Neural cell (in vitro differentiated cells): Measurements from ENCODE around the gene TACC2. TPM values are rescaled to one million over a fixed set of nuclear protein-coding genes. Genes with fewer than 3 reads are reported as not detected.

Experiments
- H2AFZ ChIP-seq: fragments of 200-600, 300-800 bp; sonication (generic), shearing (Covaris generic); 2 replicates; pipeline ENCODE4 v1.6.0; 2014; ENCODE audit warnings: low read depth, mild to moderate bottlenecking, antibody characterized with exemption, low read length, moderate library complexity
- H3F3A ChIP-seq: fragments of 200-600 bp; shearing (Covaris generic); 2 replicates; pipeline ENCODE4 v1.6.1; 2016; ENCODE audit warnings: mild to moderate bottlenecking, moderate library complexity, mixed read lengths, antibody characterized with exemption, low read length; ENCODE audit not compliant: insufficient read depth, poor library complexity, severe bottlenecking
- H3K27ac ChIP-seq: fragments of 200-600, 300-800 bp; sonication (generic), shearing (Covaris generic); 2 replicates; pipeline ENCODE4 v1.5.1; 2014; ENCODE audit warnings: mild to moderate bottlenecking, low read length, moderate library complexity
- H3K27me3 ChIP-seq: fragments of 300-800, 200-600 bp; sonication (generic), shearing (Covaris generic); 2 replicates; pipeline ENCODE4 v1.6.0; 2014; ENCODE audit warnings: mild to moderate bottlenecking, low read depth, low read length, moderate library complexity; ENCODE audit not compliant: insufficient read depth
- H3K36me3 ChIP-seq: fragments of 300-800, 200-600 bp; sonication (generic), shearing (Covaris generic); 2 replicates; pipeline ENCODE4 v1.5.1; 2014; ENCODE audit warnings: mild to moderate bottlenecking, antibody characterized with exemption, low read length, moderate library complexity; ENCODE audit not compliant: insufficient read depth
- H3K4me2 ChIP-seq: fragments of 300-800, 200-600 bp; sonication (generic), shearing (Covaris generic); 2 replicates; pipeline ENCODE4 v1.6.0; 2014; ENCODE audit warnings: mild to moderate bottlenecking, low read length
- H3K4me3 ChIP-seq: fragments of 300-800, 200-600 bp; sonication (generic), shearing (Covaris generic); 2 replicates; pipeline ENCODE4 v1.5.1; 2014; ENCODE audit warnings: mild to moderate bottlenecking, low read length, moderate library complexity
- H3K79me2 ChIP-seq: fragments of 200-600 bp; shearing (Covaris generic); replicated peaks from 2 replicates; pipeline ENCODE4 v1.6.0; 2014; ENCODE audit warnings: mild to moderate bottlenecking, low read length, moderate library complexity; ENCODE audit not compliant: insufficient read depth
- H3K9ac ChIP-seq: fragments of 300-800, 200-600 bp; sonication (generic), shearing (Covaris generic); 2 replicates; pipeline ENCODE4 v1.6.1; 2016; ENCODE audit warnings: mild to moderate bottlenecking, low read length, mixed read lengths
- H3K9me2 ChIP-seq: fragments of 200-600 bp; shearing (Covaris generic); 2 replicates; pipeline ENCODE4 v1.6.1; 2016; ENCODE audit warnings: mild to moderate bottlenecking, low read length, mixed read lengths; ENCODE audit not compliant: insufficient read depth
- H3K9me3 ChIP-seq: fragments of 200-600, 300-800 bp; sonication (generic), shearing (Covaris generic); 2 replicates; pipeline ENCODE4 v1.6.1; 2016; ENCODE audit warnings: mild to moderate bottlenecking, mixed run types, low read length, moderate library complexity, mixed read lengths
- H4K20me1 ChIP-seq: fragments of 200-600 bp; shearing (Covaris generic); 2 replicates; pipeline ENCODE4 v1.6.1; 2016; ENCODE audit warnings: mild to moderate bottlenecking, mixed run types; ENCODE audit not compliant: insufficient read depth
- EP300 ChIP-seq: fragments of 450-650 bp; conservative IDR thresholded peaks from 2 replicates; pipeline ENCODE4 v1.6.1; 2014; ENCODE audit warnings: antibody characterized with exemption, mild to moderate bottlenecking, moderate library complexity; ENCODE audit not compliant: poor library complexity, severe bottlenecking
- EZH2 ChIP-seq: fragments of 200-600, 300-800 bp; shearing (Covaris generic), sonication (generic); IDR thresholded peaks from 2 replicates; pipeline ENCODE4 v1.6.1; 2014; ENCODE audit warnings: antibody characterized with exemption, low read length, borderline replicate concordance, mild to moderate bottlenecking; ENCODE audit not compliant: insufficient read depth, poor library complexity, severe bottlenecking
- MXI1 ChIP-seq: fragments of 450-650 bp; conservative IDR thresholded peaks from 2 replicates; pipeline ENCODE4 v1.6.1; 2014; ENCODE audit warnings: antibody characterized with exemption, mild to moderate bottlenecking; ENCODE audit not compliant: poor library complexity, severe bottlenecking
- POLR2AphosphoS5 ChIP-seq: IDR thresholded peaks from 2 replicates; pipeline ENCODE4 v1.6.1; 2012
- RAD21 ChIP-seq: fragments of 450-650 bp; conservative IDR thresholded peaks from 2 replicates; pipeline ENCODE4 v1.6.1; 2014; ENCODE audit warnings: antibody characterized with exemption, mild to moderate bottlenecking, moderate library complexity
- REST ChIP-seq: IDR thresholded peaks from 2 replicates; pipeline ENCODE4 v1.6.1; 2012; ENCODE audit warnings: borderline replicate concordance
- SMC3 ChIP-seq: fragments of 450-650 bp; conservative IDR thresholded peaks from 2 replicates; pipeline ENCODE4 v1.6.1; 2014; ENCODE audit warnings: antibody characterized with exemption, mild to moderate bottlenecking, moderate library complexity; ENCODE audit not compliant: poor library complexity
- TAF1 ChIP-seq: IDR thresholded peaks from 2 replicates; pipeline ENCODE4 v1.6.1; 2012; ENCODE audit warnings: low read depth
- polyA plus RNA-seq: library from polyadenylated mRNA; depleted of rRNA; stranded (reverse); fragments of >200 nt; gene quantifications from 2 replicates; pipeline ENCODE4 v1.2.3, GENCODE V29; 2014
- TF ChIP-seq, protein P1 (sequence below): fragments of 450-650 bp; IDR thresholded peaks from 2 replicates; pipeline ENCODE4 v1.5.1; 2014; ENCODE audit warnings: antibody characterized with exemption, mild to moderate bottlenecking, moderate library complexity; ENCODE audit not compliant: poor library complexity, severe bottlenecking

TACC2 gene
- polyA plus RNA-seq, 1 donor from 2014 or later, result 17.6 TPM

DNA sequence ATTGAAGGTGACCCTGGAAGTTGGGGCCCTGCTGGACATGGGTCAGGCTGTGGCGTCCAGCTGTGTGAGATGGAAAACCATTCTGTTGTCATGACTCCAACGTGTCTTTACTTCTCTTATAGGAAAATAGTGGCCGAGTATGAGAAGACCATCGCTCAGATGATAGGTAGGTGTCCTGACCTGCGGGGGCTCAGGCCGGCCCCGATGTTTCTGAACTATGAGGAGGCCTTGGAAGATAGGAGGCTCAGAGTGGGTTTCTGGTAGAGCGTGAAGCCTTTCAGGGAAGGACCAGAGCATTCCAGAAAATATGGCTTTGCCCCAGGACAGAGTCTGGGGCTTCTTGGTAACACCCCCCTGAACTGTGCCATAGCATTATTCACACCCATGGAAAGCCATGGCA, 252.9 kb downstream of the TACC2 start:
- TF ChIP-seq REST (no peak), SMC3 (no peak), EZH2 (no peak), RAD21 (no peak)
- no peaks in the 10 kb centered on the region for H3K27me3 ChIP-seq
- no peak overlapping the region for H3K4me3 ChIP-seq
- H3K27ac ChIP-seq, result no peak overlapping the region
- H3K9me2 ChIP-seq, result no peaks in the 10 kb centered on the region
- no peak overlapping the region for H2AFZ ChIP-seq
- no peak overlapping the region for H3K4me2 ChIP-seq
- no peaks in the 10 kb centered on the region for H3K79me2 ChIP-seq
- peaks cover 5% of the 10 kb centered on the region for H3K36me3 ChIP-seq
- H3K9me3 ChIP-seq, result no peaks in the 10 kb centered on the region
- no peaks in the 10 kb centered on the region for H4K20me1 ChIP-seq
- no peaks in the 10 kb centered on the region for H3F3A ChIP-seq
- no peak overlapping the region for H3K9ac ChIP-seq

DNA sequence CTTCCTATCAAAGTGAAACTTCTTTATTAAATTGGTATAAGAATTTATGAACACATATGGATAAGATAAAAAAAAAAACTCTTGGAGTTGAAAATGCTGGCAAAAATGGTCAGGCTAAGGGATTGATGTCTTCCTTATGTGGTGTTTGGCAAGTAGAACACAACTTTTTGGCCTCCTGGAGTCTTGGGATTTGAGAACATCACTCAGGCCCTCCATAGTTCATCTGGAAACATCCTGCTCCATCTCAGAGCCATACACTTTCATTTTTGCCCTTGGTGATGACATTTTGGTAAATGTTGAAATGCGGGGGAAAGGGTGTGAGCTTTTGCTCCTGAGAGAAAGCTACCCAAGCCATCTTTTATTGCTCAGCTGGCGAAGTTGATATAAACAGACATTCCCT, 254.6 kb downstream of the TACC2 start:
- no peak for TF ChIP-seq EZH2
- no peak for TF ChIP-seq EP300
- TF ChIP-seq SMC3, result no peak
- no peak for TF ChIP-seq MXI1
- TF ChIP-seq TAF1, result no peak
- no peak for TF ChIP-seq REST
- no peak for TF ChIP-seq RAD21
- no peak for TF ChIP-seq POLR2AphosphoS5
- TF ChIP-seq, protein P1, sequence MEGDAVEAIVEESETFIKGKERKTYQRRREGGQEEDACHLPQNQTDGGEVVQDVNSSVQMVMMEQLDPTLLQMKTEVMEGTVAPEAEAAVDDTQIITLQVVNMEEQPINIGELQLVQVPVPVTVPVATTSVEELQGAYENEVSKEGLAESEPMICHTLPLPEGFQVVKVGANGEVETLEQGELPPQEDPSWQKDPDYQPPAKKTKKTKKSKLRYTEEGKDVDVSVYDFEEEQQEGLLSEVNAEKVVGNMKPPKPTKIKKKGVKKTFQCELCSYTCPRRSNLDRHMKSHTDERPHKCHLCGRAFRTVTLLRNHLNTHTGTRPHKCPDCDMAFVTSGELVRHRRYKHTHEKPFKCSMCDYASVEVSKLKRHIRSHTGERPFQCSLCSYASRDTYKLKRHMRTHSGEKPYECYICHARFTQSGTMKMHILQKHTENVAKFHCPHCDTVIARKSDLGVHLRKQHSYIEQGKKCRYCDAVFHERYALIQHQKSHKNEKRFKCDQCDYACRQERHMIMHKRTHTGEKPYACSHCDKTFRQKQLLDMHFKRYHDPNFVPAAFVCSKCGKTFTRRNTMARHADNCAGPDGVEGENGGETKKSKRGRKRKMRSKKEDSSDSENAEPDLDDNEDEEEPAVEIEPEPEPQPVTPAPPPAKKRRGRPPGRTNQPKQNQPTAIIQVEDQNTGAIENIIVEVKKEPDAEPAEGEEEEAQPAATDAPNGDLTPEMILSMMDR, result no peak
- H3K9me3 ChIP-seq, result no peaks in the 10 kb centered on the region
- no peak overlapping the region for H3K9ac ChIP-seq
- no peaks in the 10 kb centered on the region for H3K79me2 ChIP-seq
- peaks cover 5% of the 10 kb centered on the region for H3K36me3 ChIP-seq
- no peak overlapping the region for H3K4me3 ChIP-seq
- no peak overlapping the region for H3K4me2 ChIP-seq
- H2AFZ ChIP-seq, result no peak overlapping the region
- H4K20me1 ChIP-seq, result no peaks in the 10 kb centered on the region
- H3K27ac ChIP-seq, result no peak overlapping the region
- no peaks in the 10 kb centered on the region for H3K27me3 ChIP-seq
- H3K9me2 ChIP-seq, result no peaks in the 10 kb centered on the region
- H3F3A ChIP-seq, result no peaks in the 10 kb centered on the region
